Amygdala (tissue), 56 donors: ENCODE measurements around the gene PRPF18.

ENCODE experiments used
- DNase-seq, 56 donors: peaks; one replicate each; lab custom pipeline; 2025; lab: John Stamatoyannopoulos, UW

PRPF18 gene

DNA sequence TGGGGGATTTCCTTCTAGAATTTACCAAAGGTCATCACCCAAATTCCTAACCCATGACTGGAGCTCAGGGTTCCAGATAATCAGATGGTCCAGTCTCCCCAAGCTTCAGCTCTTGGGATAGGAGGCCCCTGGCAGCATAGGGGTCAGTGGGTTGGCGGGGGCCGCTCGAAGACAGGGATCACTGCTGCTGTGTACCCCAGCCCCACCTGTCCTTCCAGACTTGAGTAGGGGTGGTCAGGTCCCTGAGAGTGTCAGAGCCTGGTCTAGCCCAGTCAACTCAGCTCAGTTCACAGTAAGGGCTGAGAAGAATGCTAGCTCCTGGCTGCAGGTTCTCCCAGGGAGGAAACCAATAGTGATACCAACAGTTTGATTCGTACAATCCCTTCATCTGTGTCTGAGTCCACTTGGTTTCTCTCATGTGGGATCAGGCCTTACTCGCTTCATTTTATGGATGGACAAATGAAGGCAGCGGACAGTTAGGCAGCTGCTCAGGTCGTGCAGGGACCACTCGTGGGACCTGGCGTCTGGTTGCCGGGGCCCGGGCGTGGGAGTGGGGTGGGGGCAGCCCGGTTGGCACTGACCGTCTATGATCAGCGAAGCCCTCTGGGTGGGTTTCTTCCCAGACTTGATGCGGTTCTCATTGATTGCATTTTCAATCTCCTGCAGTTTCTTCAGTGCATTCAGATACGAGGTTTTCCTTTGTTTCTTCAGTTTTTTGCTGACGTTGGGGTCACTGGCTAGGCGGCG lies 78.9 kb downstream of the PRPF18 start:
- no peak for DNase-seq

DNA sequence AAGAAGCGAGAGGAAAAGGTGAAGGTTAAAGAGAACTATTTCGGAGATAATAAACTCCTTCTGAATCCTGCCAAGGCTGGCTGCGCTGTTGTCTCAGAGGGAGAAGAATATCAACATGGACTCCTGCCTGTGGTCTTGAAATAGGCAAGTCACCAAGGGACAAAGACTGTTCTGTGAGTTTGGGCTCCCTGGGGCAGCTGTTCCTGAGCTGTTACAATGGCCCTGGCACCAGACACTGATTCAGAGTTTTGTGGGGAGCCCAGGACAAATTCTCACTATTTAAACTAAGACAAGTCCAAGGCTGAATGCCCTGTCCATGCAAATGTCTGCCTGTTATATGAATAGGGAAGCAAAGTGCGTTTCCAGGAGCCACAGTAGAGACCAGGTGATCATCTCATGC lies 81.4 kb downstream of the PRPF18 start:
- peak in 18 of 56 donors; percentile 12 to 56 (median 32) for DNase-seq

DNA sequence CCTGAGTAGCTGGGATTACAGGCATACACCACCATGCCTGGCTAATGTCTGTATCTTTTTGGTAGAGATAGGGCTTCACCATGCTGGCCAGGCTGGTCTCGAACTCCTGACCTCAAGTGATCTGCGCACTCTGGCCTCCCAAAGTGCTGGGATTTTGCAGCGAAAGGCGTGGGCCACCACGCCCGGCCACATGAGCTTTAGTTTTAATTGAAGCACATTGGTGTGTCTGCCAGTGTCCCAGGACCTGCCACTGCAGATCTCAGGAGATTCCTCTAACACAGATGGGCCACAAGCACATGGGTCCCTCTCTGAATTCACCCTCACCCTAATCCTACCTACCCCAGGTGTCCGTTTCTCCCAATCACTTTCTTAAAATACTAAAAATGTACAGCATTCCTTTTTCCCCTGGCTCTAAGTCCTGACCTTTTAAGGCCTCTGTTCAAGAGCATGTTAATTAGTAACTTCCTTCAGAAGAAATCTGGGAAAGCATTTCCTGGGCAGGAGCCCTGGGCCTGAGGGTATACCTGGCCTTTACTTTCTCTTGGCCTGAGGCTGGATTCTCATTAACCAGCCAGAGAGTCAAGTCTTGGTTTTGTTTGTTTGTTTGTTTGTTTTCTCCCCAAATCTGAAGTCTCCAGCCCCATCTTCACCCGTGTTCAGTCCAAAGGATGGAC lies 82.6 kb downstream of the PRPF18 start:
- no peak for DNase-seq

DNA sequence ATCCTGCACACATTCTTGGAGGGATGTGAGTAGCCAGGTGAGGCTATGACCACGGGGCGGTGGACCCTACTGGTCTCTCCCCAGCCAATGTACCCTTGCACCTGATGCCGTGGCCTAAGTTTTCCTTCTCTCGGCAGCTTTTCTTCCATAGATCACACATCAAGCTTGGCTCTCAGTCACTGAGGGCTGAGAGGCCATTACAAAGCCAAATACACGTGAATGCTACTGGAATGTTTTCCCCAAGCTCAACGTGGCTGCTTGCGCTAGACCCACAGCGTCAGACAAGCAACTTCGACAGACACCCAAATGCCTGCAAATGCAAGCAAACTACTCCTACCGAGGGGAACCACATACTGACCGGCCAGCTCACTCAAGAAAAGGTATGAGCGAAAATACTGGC lies 83.1 kb downstream of the PRPF18 start:
- no peak for DNase-seq

DNA sequence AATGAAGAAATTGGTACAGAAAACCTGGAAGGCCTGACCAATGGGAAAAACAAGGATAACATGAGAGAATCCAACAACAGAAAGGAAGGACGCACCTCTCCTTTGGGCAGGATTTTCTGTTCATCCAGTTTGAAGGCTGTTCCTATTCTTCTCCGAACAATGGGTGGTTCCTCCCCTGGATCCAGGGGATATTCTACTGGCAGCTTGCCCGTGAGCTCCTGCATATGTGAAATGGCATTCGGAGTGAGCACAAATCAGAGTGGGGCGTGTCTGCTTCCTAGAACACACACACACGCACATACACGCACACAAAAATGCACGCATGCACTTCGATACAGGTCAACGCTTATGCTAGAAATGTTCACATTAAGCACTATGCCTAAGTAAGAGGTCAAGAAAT lies 83.5 kb downstream of the PRPF18 start:
- DNase-seq = no peak

DNA sequence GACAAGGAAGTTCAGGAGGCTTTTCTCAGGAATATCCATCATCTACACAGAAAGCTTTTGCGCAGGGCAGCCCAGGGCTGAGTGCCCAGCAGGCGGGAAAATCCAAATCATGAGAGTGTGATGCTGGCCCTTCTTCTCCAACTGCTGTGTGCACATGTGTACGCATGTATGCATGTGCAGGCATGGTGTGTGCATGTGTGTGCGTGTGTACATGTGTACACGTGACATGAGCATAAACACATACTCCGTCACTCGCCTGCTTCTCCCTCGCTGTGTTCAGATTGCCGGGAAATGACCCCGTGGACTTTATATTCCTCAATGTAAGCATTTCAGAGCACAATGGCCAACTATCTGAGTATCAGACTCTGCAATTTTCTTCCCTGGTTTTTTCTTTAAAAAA lies 85.1 kb downstream of the PRPF18 start:
- no peak for DNase-seq

DNA sequence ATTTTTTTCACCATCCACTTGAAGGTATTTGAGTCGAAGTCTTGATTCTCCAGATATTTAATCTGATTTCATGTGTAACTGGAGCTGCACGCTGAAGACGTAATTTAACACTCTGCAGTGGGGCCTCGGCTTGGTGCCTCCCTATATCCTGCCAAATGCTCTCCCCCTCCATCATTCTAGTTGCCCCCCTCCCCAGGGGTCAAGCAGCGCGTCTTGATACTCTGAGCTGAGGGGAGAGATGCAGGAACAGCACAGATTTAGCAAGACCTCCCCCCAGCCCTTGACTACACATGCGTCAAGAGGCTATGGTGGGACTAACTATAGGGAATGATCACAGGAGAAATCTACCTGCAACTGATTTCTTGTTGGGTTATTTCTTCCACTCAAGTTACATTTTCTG lies 85.8 kb downstream of the PRPF18 start:
- no peak for DNase-seq

DNA sequence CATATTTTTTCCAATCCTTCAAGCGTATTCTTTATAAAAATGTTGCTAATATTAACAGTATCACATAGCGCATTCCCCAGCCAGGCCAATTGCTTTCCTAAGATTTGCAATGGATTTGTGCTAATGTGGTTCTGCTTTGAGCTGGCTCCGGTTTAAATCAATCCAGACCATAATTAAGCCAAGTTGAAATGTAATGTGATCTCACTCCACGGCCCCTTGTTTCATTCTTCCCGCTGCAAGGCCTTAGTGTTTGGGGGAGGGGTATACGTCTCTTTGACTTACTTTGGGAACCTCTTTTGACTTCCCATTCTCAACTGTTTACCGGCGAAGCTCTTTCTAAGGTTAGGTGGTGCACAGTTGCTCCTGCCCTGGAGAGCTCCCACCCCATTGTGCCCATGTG lies 86.4 kb downstream of the PRPF18 start:
- DNase-seq = no peak

DNA sequence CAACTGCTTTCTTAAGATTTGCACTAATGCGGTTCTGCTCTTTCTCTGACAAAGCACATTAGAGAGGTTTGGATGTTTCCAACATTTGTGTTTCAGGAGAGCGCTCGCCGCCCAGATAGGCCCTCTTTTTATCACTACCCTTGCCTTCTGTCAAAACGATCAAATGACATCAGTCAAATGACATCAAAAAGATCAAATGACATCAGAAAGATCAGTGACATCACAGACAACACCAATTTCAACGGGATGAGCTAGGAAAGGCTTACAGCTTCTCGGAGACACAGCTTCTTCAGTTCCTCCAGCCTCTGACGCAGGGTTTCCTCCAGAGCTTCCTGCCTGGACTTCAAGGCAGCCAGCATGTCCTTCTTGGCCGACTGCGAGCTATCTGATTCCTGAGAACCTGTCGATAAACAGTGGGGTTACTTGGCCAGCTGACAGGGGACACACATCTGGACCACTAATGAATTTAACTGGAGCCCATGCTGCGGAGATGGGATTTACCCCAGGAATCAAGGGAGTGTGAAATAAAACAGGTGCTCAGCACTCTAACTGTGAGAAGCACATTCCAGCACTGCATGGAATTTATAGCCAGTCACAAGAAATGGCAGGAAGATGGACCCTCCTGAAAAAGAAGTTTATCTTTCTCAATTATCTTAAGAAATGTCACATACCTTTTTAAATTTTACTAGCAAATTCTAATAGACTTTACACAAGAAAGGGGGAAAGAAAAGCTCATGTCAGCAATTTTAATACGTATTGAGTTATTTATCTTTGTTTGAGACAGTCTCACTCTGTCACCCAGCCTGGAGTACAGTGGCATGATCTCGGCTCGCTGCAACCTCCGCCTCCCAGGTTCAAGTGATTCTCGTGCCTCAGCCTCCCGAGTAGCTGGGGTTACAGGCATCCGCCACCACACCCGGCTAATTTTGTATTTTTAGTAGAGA lies 88.2 kb downstream of the PRPF18 start:
- DNase-seq = no peak

DNA sequence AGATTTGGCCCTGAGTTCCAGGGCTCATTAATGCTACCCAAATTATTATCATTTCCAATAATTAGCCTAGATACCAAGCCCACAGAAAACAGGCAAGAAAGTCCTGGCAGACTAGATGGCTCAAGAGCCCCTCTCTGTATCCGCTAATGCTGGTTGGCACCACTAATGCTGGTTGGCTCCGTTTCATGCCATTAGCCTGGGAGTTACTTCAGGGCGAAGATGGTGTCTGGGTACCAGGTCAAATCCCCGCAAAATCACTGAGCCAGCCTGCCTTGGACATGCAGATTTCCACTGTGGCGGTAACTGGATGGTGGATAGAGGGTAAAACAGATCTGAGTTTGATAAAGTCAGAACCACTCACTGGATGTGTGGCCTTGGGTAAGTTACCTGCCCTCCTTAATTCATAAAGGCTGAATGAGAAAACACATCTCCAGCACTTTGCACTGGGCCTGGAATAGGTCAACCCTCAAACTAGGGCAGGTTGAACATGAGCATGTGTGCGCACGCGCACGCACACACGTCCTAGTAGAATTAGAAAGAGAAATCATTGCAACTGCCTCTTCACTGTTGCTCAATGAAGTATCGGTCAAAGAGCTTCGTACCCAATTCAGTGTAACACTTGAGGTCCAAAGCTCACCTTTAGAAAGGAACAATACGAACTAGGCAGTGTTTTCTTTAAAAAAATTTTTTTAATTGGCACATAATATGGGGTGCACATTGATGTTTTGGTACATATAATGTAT lies 91.5 kb downstream of the PRPF18 start:
- DNase-seq = no peak
